Neural cell (in vitro differentiated cells): ENCODE data around the gene RPS6KC1. TPM values are rescaled to one million over a fixed set of nuclear protein-coding genes. Genes with fewer than 3 reads are reported as not detected.

Experiments
- H2AFZ ChIP-seq: fragments of 200-600, 300-800 bp; sonication (generic), shearing (Covaris generic); 2 replicates; pipeline ENCODE4 v1.6.0; 2014; ENCODE audit warnings: low read depth, mild to moderate bottlenecking, antibody characterized with exemption, low read length, moderate library complexity
- H3F3A ChIP-seq: fragments of 200-600 bp; shearing (Covaris generic); 2 replicates; pipeline ENCODE4 v1.6.1; 2016; ENCODE audit warnings: mild to moderate bottlenecking, moderate library complexity, mixed read lengths, antibody characterized with exemption, low read length; ENCODE audit not compliant: insufficient read depth, poor library complexity, severe bottlenecking
- H3K27ac ChIP-seq: fragments of 200-600, 300-800 bp; sonication (generic), shearing (Covaris generic); 2 replicates; pipeline ENCODE4 v1.5.1; 2014; ENCODE audit warnings: mild to moderate bottlenecking, low read length, moderate library complexity
- H3K27me3 ChIP-seq: fragments of 300-800, 200-600 bp; sonication (generic), shearing (Covaris generic); 2 replicates; pipeline ENCODE4 v1.6.0; 2014; ENCODE audit warnings: mild to moderate bottlenecking, low read depth, low read length, moderate library complexity; ENCODE audit not compliant: insufficient read depth
- H3K36me3 ChIP-seq: fragments of 300-800, 200-600 bp; sonication (generic), shearing (Covaris generic); 2 replicates; pipeline ENCODE4 v1.5.1; 2014; ENCODE audit warnings: mild to moderate bottlenecking, antibody characterized with exemption, low read length, moderate library complexity; ENCODE audit not compliant: insufficient read depth
- H3K4me2 ChIP-seq: fragments of 300-800, 200-600 bp; sonication (generic), shearing (Covaris generic); 2 replicates; pipeline ENCODE4 v1.6.0; 2014; ENCODE audit warnings: mild to moderate bottlenecking, low read length
- H3K4me3 ChIP-seq: fragments of 300-800, 200-600 bp; sonication (generic), shearing (Covaris generic); 2 replicates; pipeline ENCODE4 v1.5.1; 2014; ENCODE audit warnings: mild to moderate bottlenecking, low read length, moderate library complexity
- H3K79me2 ChIP-seq: fragments of 200-600 bp; shearing (Covaris generic); replicated peaks from 2 replicates; pipeline ENCODE4 v1.6.0; 2014; ENCODE audit warnings: mild to moderate bottlenecking, low read length, moderate library complexity; ENCODE audit not compliant: insufficient read depth
- H3K9ac ChIP-seq: fragments of 300-800, 200-600 bp; sonication (generic), shearing (Covaris generic); 2 replicates; pipeline ENCODE4 v1.6.1; 2016; ENCODE audit warnings: mild to moderate bottlenecking, low read length, mixed read lengths
- H3K9me2 ChIP-seq: fragments of 200-600 bp; shearing (Covaris generic); 2 replicates; pipeline ENCODE4 v1.6.1; 2016; ENCODE audit warnings: mild to moderate bottlenecking, low read length, mixed read lengths; ENCODE audit not compliant: insufficient read depth
- H3K9me3 ChIP-seq: fragments of 200-600, 300-800 bp; sonication (generic), shearing (Covaris generic); 2 replicates; pipeline ENCODE4 v1.6.1; 2016; ENCODE audit warnings: mild to moderate bottlenecking, mixed run types, low read length, moderate library complexity, mixed read lengths
- H4K20me1 ChIP-seq: fragments of 200-600 bp; shearing (Covaris generic); 2 replicates; pipeline ENCODE4 v1.6.1; 2016; ENCODE audit warnings: mild to moderate bottlenecking, mixed run types; ENCODE audit not compliant: insufficient read depth
- EP300 ChIP-seq: fragments of 450-650 bp; conservative IDR thresholded peaks from 2 replicates; pipeline ENCODE4 v1.6.1; 2014; ENCODE audit warnings: antibody characterized with exemption, mild to moderate bottlenecking, moderate library complexity; ENCODE audit not compliant: poor library complexity, severe bottlenecking
- EZH2 ChIP-seq: fragments of 200-600, 300-800 bp; shearing (Covaris generic), sonication (generic); IDR thresholded peaks from 2 replicates; pipeline ENCODE4 v1.6.1; 2014; ENCODE audit warnings: antibody characterized with exemption, low read length, borderline replicate concordance, mild to moderate bottlenecking; ENCODE audit not compliant: insufficient read depth, poor library complexity, severe bottlenecking
- MXI1 ChIP-seq: fragments of 450-650 bp; conservative IDR thresholded peaks from 2 replicates; pipeline ENCODE4 v1.6.1; 2014; ENCODE audit warnings: antibody characterized with exemption, mild to moderate bottlenecking; ENCODE audit not compliant: poor library complexity, severe bottlenecking
- POLR2AphosphoS5 ChIP-seq: IDR thresholded peaks from 2 replicates; pipeline ENCODE4 v1.6.1; 2012
- RAD21 ChIP-seq: fragments of 450-650 bp; conservative IDR thresholded peaks from 2 replicates; pipeline ENCODE4 v1.6.1; 2014; ENCODE audit warnings: antibody characterized with exemption, mild to moderate bottlenecking, moderate library complexity
- TAF1 ChIP-seq: IDR thresholded peaks from 2 replicates; pipeline ENCODE4 v1.6.1; 2012; ENCODE audit warnings: low read depth
- polyA plus RNA-seq: library from polyadenylated mRNA; depleted of rRNA; stranded (reverse); fragments of >200 nt; gene quantifications from 2 replicates; pipeline ENCODE4 v1.2.3, GENCODE V29; 2014
- TF ChIP-seq, protein P1 (sequence below): IDR thresholded peaks from 2 replicates; pipeline ENCODE4 v1.6.1; 2012; ENCODE audit warnings: borderline replicate concordance
- TF ChIP-seq, protein P2 (sequence below): fragments of 450-650 bp; IDR thresholded peaks from 2 replicates; pipeline ENCODE4 v1.5.1; 2014; ENCODE audit warnings: antibody characterized with exemption, mild to moderate bottlenecking, moderate library complexity; ENCODE audit not compliant: poor library complexity, severe bottlenecking

RPS6KC1 gene
- polyA plus RNA-seq, 1 donor from 2014 or later, result 28.1 TPM

DNA sequence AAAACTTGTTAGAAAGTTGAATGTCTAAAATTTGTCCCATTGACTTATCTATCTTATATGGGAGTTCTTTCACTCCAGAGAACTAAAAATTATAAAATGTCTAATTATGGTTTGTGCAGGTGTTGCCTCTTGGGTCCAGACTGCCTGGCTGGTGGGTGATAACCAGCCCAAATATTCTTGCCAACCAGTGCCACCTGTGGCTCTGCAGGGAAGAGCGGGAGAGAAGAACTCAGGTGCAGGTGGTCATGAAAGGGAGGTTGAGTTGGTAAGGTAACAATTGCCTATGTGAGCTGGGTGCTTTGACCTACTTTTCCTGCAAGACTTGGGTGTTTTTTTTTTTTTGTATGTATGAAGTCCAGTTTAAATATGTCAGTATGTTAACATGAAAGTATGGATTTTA, 10.2 kb downstream of the RPS6KC1 start:
- H3K27me3 ChIP-seq, result no peaks in the 10 kb centered on the region
- peaks cover 23% of the 10 kb centered on the region for H3K79me2 ChIP-seq
- H3K4me3 ChIP-seq, result no peak overlapping the region
- no peak overlapping the region for H3K27ac ChIP-seq
- H2AFZ ChIP-seq, result no peak overlapping the region
- H3F3A ChIP-seq, result no peaks in the 10 kb centered on the region
- H4K20me1 ChIP-seq, result no peaks in the 10 kb centered on the region
- no peak overlapping the region for H3K4me2 ChIP-seq
- no peak overlapping the region for H3K9ac ChIP-seq
- no peaks in the 10 kb centered on the region for H3K9me2 ChIP-seq
- TF ChIP-seq POLR2AphosphoS5, result no peak
- TF ChIP-seq MXI1, result no peak
- TF ChIP-seq, protein P1, sequence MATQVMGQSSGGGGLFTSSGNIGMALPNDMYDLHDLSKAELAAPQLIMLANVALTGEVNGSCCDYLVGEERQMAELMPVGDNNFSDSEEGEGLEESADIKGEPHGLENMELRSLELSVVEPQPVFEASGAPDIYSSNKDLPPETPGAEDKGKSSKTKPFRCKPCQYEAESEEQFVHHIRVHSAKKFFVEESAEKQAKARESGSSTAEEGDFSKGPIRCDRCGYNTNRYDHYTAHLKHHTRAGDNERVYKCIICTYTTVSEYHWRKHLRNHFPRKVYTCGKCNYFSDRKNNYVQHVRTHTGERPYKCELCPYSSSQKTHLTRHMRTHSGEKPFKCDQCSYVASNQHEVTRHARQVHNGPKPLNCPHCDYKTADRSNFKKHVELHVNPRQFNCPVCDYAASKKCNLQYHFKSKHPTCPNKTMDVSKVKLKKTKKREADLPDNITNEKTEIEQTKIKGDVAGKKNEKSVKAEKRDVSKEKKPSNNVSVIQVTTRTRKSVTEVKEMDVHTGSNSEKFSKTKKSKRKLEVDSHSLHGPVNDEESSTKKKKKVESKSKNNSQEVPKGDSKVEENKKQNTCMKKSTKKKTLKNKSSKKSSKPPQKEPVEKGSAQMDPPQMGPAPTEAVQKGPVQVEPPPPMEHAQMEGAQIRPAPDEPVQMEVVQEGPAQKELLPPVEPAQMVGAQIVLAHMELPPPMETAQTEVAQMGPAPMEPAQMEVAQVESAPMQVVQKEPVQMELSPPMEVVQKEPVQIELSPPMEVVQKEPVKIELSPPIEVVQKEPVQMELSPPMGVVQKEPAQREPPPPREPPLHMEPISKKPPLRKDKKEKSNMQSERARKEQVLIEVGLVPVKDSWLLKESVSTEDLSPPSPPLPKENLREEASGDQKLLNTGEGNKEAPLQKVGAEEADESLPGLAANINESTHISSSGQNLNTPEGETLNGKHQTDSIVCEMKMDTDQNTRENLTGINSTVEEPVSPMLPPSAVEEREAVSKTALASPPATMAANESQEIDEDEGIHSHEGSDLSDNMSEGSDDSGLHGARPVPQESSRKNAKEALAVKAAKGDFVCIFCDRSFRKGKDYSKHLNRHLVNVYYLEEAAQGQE, result no peak
- no peak for TF ChIP-seq EP300
- TF ChIP-seq, protein P2, sequence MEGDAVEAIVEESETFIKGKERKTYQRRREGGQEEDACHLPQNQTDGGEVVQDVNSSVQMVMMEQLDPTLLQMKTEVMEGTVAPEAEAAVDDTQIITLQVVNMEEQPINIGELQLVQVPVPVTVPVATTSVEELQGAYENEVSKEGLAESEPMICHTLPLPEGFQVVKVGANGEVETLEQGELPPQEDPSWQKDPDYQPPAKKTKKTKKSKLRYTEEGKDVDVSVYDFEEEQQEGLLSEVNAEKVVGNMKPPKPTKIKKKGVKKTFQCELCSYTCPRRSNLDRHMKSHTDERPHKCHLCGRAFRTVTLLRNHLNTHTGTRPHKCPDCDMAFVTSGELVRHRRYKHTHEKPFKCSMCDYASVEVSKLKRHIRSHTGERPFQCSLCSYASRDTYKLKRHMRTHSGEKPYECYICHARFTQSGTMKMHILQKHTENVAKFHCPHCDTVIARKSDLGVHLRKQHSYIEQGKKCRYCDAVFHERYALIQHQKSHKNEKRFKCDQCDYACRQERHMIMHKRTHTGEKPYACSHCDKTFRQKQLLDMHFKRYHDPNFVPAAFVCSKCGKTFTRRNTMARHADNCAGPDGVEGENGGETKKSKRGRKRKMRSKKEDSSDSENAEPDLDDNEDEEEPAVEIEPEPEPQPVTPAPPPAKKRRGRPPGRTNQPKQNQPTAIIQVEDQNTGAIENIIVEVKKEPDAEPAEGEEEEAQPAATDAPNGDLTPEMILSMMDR, result no peak
- no peaks in the 10 kb centered on the region for H3K9me3 ChIP-seq
- no peaks in the 10 kb centered on the region for H3K36me3 ChIP-seq

DNA sequence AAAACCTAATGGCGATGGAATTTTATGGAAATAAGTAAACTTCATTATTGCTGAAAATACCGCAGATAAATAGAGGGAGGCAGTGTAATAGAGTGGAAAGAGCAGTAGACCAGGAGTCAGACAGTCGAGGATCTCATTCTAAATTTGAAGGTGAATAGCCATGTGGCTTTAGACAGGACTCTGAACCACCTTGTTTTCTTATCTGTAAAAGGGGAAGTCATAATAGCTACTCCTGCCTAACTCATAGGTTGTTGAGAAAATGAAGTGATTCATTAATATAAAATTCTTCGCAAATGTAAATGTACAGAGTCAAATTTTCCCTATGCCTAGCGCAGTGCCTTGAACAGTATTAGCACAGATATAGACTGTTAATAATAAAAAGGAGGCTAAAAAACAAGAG, 14.8 kb downstream of the RPS6KC1 start:
- H3K79me2 ChIP-seq, result peaks cover 11% of the 10 kb centered on the region
- H3K4me3 ChIP-seq, result no peak overlapping the region
- no peaks in the 10 kb centered on the region for H4K20me1 ChIP-seq
- H3K9me3 ChIP-seq, result no peaks in the 10 kb centered on the region
- no peak overlapping the region for H2AFZ ChIP-seq
- no peak overlapping the region for H3K9ac ChIP-seq
- no peaks in the 10 kb centered on the region for H3K9me2 ChIP-seq
- TF ChIP-seq EZH2 (no peak), TAF1 (no peak), RAD21 (no peak), POLR2AphosphoS5 (no peak)
- TF ChIP-seq, protein P2, result no peak
- TF ChIP-seq, protein P1, result no peak
- no peaks in the 10 kb centered on the region for H3K36me3 ChIP-seq
- H3K4me2 ChIP-seq, result no peak overlapping the region
- no peaks in the 10 kb centered on the region for H3F3A ChIP-seq
- no peaks in the 10 kb centered on the region for H3K27me3 ChIP-seq
- H3K27ac ChIP-seq, result no peak overlapping the region
